WTC11 (cell line): ENCODE results near the gene LTBP2.

ENCODE experiments used
- CBFB ChIP-seq: sonication (generic); formaldehyde crosslinking; IDR thresholded peaks from 2 replicates; pipeline ENCODE4 v1.8.1; 2022; ENCODE audit warnings: mild to moderate bottlenecking, low read depth, missing genetic modification reagents
- CTCF ChIP-seq: fragments of 200-600 bp; IDR thresholded peaks from 2 replicates; pipeline ENCODE4 v1.8.0; 2022; ENCODE audit warnings: antibody characterized with exemption
- ELF4 ChIP-seq: sonication (generic); formaldehyde crosslinking; IDR thresholded peaks from 2 replicates; pipeline ENCODE4 v1.8.1; 2022; ENCODE audit warnings: low read depth, mild to moderate bottlenecking, moderate library complexity, missing genetic modification reagents
- FOXJ3 ChIP-seq: sonication (generic); formaldehyde crosslinking; IDR thresholded peaks from 2 replicates; pipeline ENCODE4 v1.9.0; 2021; ENCODE audit warnings: missing genetic modification reagents, mild to moderate bottlenecking, borderline replicate concordance
- MAX ChIP-seq: sonication (generic); formaldehyde crosslinking; IDR thresholded peaks from 2 replicates; pipeline ENCODE4 v1.8.0; 2022; ENCODE audit warnings: mild to moderate bottlenecking, missing genetic modification reagents
- NR1H2 ChIP-seq: sonication (generic); formaldehyde crosslinking; IDR thresholded peaks from 2 replicates; pipeline ENCODE4 v1.9.0; 2021; ENCODE audit warnings: mild to moderate bottlenecking, moderate library complexity, missing genetic modification reagents
- NR2C2 ChIP-seq: sonication (generic); formaldehyde crosslinking; IDR thresholded peaks from 2 replicates; pipeline ENCODE4 v1.8.0; 2022; ENCODE audit warnings: mild to moderate bottlenecking, missing genetic modification reagents
- PREB ChIP-seq: sonication (generic); formaldehyde crosslinking; IDR thresholded peaks from 2 replicates; pipeline ENCODE4 v1.8.1; 2022; ENCODE audit warnings: mild to moderate bottlenecking, missing genetic modification reagents, moderate library complexity, borderline replicate concordance
- ZMAT4 ChIP-seq: fragments of 250-450 bp; sonication (Bioruptor Pico); IDR thresholded peaks from 2 replicates; pipeline ENCODE4 v1.9.0; 2021; ENCODE audit warnings: mild to moderate bottlenecking
- ZNF121 ChIP-seq: sonication (generic); formaldehyde crosslinking; IDR thresholded peaks from 2 replicates; pipeline ENCODE4 v1.8.0; 2023; ENCODE audit warnings: missing genetic modification reagents
- TF ChIP-seq, protein P1 (sequence below): sonication (generic); formaldehyde crosslinking; IDR thresholded peaks from 2 replicates; pipeline ENCODE4 v1.8.0; 2022; ENCODE audit warnings: mild to moderate bottlenecking, missing genetic modification reagents
- TF ChIP-seq, protein P2 (sequence below): sonication (generic); formaldehyde crosslinking; IDR thresholded peaks from 2 replicates; pipeline ENCODE4 v1.8.1; 2022; ENCODE audit warnings: low read depth, missing genetic modification reagents, borderline replicate concordance
- TF ChIP-seq, protein P3 (sequence below): sonication (generic); formaldehyde crosslinking; IDR thresholded peaks from 2 replicates; pipeline ENCODE4 v1.8.1; 2023; ENCODE audit warnings: mild to moderate bottlenecking, moderate library complexity, missing genetic modification reagents
- TF ChIP-seq, protein P4 (sequence below): sonication (generic); formaldehyde crosslinking; IDR thresholded peaks from 2 replicates; pipeline ENCODE4 v1.8.0; 2022; ENCODE audit warnings: mild to moderate bottlenecking, missing genetic modification reagents

DNA sequence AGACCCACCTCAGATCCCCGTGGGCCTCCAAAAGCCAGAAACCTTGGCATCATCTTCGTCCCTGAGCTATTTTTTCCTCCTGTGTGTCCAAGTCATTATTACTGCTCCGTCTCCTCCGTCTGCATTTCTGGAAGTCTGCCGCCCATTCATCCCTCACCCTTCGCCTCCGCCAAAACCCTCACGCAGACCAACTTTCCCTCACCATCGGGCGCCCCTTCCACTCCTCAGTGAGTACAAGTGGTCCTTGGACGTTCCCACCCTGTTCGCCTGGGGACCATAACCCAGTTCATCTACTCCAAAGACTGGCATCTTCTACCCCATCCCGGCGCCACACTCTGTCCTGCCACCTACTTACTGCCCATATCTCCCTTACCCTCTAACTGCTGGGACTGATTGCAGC, 3.7 kb upstream of the LTBP2 start:
- no peak for TF ChIP-seq CTCF
- TF ChIP-seq, protein P1, sequence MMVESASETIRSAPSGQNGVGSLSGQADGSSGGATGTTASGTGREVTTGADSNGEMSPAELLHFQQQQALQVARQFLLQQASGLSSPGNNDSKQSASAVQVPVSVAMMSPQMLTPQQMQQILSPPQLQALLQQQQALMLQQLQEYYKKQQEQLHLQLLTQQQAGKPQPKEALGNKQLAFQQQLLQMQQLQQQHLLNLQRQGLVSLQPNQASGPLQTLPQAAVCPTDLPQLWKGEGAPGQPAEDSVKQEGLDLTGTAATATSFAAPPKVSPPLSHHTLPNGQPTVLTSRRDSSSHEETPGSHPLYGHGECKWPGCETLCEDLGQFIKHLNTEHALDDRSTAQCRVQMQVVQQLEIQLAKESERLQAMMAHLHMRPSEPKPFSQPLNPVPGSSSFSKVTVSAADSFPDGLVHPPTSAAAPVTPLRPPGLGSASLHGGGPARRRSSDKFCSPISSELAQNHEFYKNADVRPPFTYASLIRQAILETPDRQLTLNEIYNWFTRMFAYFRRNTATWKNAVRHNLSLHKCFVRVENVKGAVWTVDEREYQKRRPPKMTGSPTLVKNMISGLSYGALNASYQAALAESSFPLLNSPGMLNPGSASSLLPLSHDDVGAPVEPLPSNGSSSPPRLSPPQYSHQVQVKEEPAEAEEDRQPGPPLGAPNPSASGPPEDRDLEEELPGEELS (CRISPR knock-in tag), result no peak
- no peak for TF ChIP-seq FOXJ3 (CRISPR knock-in tag)
- TF ChIP-seq CBFB, result no peak
- no peak for TF ChIP-seq NR1H2
- TF ChIP-seq, protein P2, sequence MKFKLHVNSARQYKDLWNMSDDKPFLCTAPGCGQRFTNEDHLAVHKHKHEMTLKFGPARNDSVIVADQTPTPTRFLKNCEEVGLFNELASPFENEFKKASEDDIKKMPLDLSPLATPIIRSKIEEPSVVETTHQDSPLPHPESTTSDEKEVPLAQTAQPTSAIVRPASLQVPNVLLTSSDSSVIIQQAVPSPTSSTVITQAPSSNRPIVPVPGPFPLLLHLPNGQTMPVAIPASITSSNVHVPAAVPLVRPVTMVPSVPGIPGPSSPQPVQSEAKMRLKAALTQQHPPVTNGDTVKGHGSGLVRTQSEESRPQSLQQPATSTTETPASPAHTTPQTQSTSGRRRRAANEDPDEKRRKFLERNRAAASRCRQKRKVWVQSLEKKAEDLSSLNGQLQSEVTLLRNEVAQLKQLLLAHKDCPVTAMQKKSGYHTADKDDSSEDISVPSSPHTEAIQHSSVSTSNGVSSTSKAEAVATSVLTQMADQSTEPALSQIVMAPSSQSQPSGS (CRISPR knock-in tag), result no peak
- no peak for TF ChIP-seq NR2C2
- TF ChIP-seq ZNF121 (CRISPR knock-in tag), result no peak
- TF ChIP-seq, protein P3, sequence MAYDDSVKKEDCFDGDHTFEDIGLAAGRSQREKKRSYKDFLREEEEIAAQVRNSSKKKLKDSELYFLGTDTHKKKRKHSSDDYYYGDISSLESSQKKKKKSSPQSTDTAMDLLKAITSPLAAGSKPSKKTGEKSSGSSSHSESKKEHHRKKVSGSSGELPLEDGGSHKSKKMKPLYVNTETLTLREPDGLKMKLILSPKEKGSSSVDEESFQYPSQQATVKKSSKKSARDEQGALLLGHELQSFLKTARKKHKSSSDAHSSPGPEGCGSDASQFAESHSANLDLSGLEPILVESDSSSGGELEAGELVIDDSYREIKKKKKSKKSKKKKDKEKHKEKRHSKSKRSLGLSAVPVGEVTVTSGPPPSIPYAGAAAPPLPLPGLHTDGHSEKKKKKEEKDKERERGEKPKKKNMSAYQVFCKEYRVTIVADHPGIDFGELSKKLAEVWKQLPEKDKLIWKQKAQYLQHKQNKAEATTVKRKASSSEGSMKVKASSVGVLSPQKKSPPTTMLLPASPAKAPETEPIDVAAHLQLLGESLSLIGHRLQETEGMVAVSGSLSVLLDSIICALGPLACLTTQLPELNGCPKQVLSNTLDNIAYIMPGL, result no peak
- TF ChIP-seq ZMAT4 (CRISPR knock-in tag), result no peak
- no peak for TF ChIP-seq MAX (CRISPR knock-in tag)
- no peak for TF ChIP-seq PREB (CRISPR knock-in tag)
- TF ChIP-seq, protein P4, sequence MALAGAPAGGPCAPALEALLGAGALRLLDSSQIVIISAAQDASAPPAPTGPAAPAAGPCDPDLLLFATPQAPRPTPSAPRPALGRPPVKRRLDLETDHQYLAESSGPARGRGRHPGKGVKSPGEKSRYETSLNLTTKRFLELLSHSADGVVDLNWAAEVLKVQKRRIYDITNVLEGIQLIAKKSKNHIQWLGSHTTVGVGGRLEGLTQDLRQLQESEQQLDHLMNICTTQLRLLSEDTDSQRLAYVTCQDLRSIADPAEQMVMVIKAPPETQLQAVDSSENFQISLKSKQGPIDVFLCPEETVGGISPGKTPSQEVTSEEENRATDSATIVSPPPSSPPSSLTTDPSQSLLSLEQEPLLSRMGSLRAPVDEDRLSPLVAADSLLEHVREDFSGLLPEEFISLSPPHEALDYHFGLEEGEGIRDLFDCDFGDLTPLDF (CRISPR knock-in tag), result no peak
- TF ChIP-seq ELF4 (CRISPR knock-in tag), result no peak
